Activated T-cell treated with anti-CD3 and anti-CD28 coated beads, Interleukin-2, amount 50 U/mL, for 24 hours (primary cell): ENCODE results near the gene ADAMTS4.
A peak's percentile ranks its signal among the peaks of the same experiment; 100 is the strongest.
"Not testable (repeated sequence)": the region's sequence is repeated elsewhere in the genome, so short reads cannot be mapped to it uniquely, and the experiment has no call there.

Experiments used
- DNase-seq: peaks from one replicate; pipeline ENCODE4 v3.0.0-alpha.2; 2020
- H3K27ac Mint-ChIP-seq: 2 replicates; pipeline ENCODE4 v1.8.0; 2020; ENCODE audit warnings: mild to moderate bottlenecking, mixed read lengths
- H3K27me3 Mint-ChIP-seq: 2 replicates; pipeline ENCODE4 v1.8.0; 2020; ENCODE audit warnings: mixed read lengths
- H3K36me3 Mint-ChIP-seq: 2 replicates; pipeline ENCODE4 v1.8.0; 2020; ENCODE audit warnings: low read depth, mixed read lengths
- H3K4me1 Mint-ChIP-seq: 2 replicates; pipeline ENCODE4 v1.8.0; 2020; ENCODE audit warnings: low read depth, mixed read lengths
- H3K4me3 Mint-ChIP-seq: 2 replicates; pipeline ENCODE4 v1.8.0; 2020; ENCODE audit warnings: mild to moderate bottlenecking, moderate library complexity, mixed read lengths
- H3K9me3 Mint-ChIP-seq: 2 replicates; pipeline ENCODE4 v1.8.0; 2020; ENCODE audit warnings: mixed read lengths

Gene ADAMTS4

GRCh38 chr1:161225178-161225533 lies 26.3 kb upstream of the ADAMTS4 start:
- peaks cover 38% of the 10 kb centered on the region for H3K36me3 Mint-ChIP-seq
- peak overlapping the region; percentile 44 for H3K4me3 Mint-ChIP-seq
- H3K27ac Mint-ChIP-seq: peak overlapping the region; percentile 99
- peaks cover 39% of the 10 kb centered on the region for H3K4me1 Mint-ChIP-seq
- H3K9me3 Mint-ChIP-seq: no peaks in the 10 kb centered on the region
- H3K27me3 Mint-ChIP-seq: no peaks in the 10 kb centered on the region
- peak; percentile 36 for DNase-seq

GRCh38 chr1:161224695-161225087 lies 25.8 kb upstream of the ADAMTS4 start:
- not testable (repeated sequence) for H3K4me3 Mint-ChIP-seq, H3K27me3 Mint-ChIP-seq, H3K9me3 Mint-ChIP-seq
- DNase-seq: peak; percentile 20
- Mint-ChIP-seq H3K36me3 (peaks cover 35% of the 10 kb centered on the region), H3K27ac (peak overlapping the region; percentile 99), H3K4me1 (peaks cover 44% of the 10 kb centered on the region)

GRCh38 chr1:161223805-161224694 lies 25.2 kb upstream of the ADAMTS4 start:
- no peak for DNase-seq
- no peaks in the 10 kb centered on the region for H3K27me3 Mint-ChIP-seq
- H3K27ac Mint-ChIP-seq: peak overlapping the region; percentile 53
- H3K36me3 Mint-ChIP-seq: peaks cover 28% of the 10 kb centered on the region
- no peak overlapping the region for H3K4me3 Mint-ChIP-seq
- H3K9me3 Mint-ChIP-seq: no peaks in the 10 kb centered on the region
- H3K4me1 Mint-ChIP-seq: peaks cover 50% of the 10 kb centered on the region

GRCh38 chr1:161222175-161223019 lies 23.5 kb upstream of the ADAMTS4 start:
- H3K4me1 Mint-ChIP-seq: peaks cover 57% of the 10 kb centered on the region
- DNase-seq: no peak
- no peaks in the 10 kb centered on the region for H3K27me3 Mint-ChIP-seq
- H3K27ac Mint-ChIP-seq: no peak overlapping the region
- H3K36me3 Mint-ChIP-seq: peaks cover 12% of the 10 kb centered on the region
- H3K4me3 Mint-ChIP-seq: no peak overlapping the region
- no peaks in the 10 kb centered on the region for H3K9me3 Mint-ChIP-seq

GRCh38 chr1:161220002-161220401 lies 21.1 kb upstream of the ADAMTS4 start:
- Mint-ChIP-seq H3K4me1 (peaks cover 52% of the 10 kb centered on the region), H3K36me3 (peaks cover 3% of the 10 kb centered on the region), H3K27me3 (no peaks in the 10 kb centered on the region), H3K27ac (no peak overlapping the region), H3K9me3 (no peaks in the 10 kb centered on the region), H3K4me3 (no peak overlapping the region)
- DNase-seq: no peak

GRCh38 chr1:161219078-161219892 lies 20.4 kb upstream of the ADAMTS4 start:
- no peak overlapping the region for H3K27ac Mint-ChIP-seq
- peaks cover 55% of the 10 kb centered on the region for H3K4me1 Mint-ChIP-seq
- H3K9me3 Mint-ChIP-seq: no peaks in the 10 kb centered on the region
- no peak for DNase-seq
- peaks cover 11% of the 10 kb centered on the region for H3K36me3 Mint-ChIP-seq
- no peaks in the 10 kb centered on the region for H3K27me3 Mint-ChIP-seq
- H3K4me3 Mint-ChIP-seq: no peak overlapping the region

GRCh38 chr1:161218301-161219077 lies 19.6 kb upstream of the ADAMTS4 start:
- Mint-ChIP-seq H3K9me3 (no peaks in the 10 kb centered on the region), H3K27ac (peak overlapping the region; percentile 69), H3K36me3 (peaks cover 18% of the 10 kb centered on the region), H3K4me3 (no peak overlapping the region), H3K27me3 (no peaks in the 10 kb centered on the region), H3K4me1 (peaks cover 55% of the 10 kb centered on the region)
- DNase-seq: no peak

GRCh38 chr1:161217831-161218230 lies 19.0 kb upstream of the ADAMTS4 start:
- Mint-ChIP-seq H3K4me1 (peaks cover 55% of the 10 kb centered on the region), H3K9me3 (no peaks in the 10 kb centered on the region), H3K27me3 (no peaks in the 10 kb centered on the region), H3K36me3 (peaks cover 25% of the 10 kb centered on the region), H3K4me3 (no peak overlapping the region), H3K27ac (peak overlapping the region; percentile 69)
- DNase-seq: no peak

- Mint-ChIP-seq H3K27ac (peak overlapping the region; percentile 76), H3K4me3 (no peak overlapping the region), H3K27me3 (no peaks in the 10 kb centered on the region), H3K9me3 (no peaks in the 10 kb centered on the region), H3K36me3 (peaks cover 32% of the 10 kb centered on the region), H3K4me1 (peaks cover 55% of the 10 kb centered on the region)
- no peak for DNase-seq
Observed at GRCh38 chr1:161216945-161217712, 18.3 kb upstream of the ADAMTS4 start.

- peaks cover 53% of the 10 kb centered on the region for H3K36me3 Mint-ChIP-seq
- peaks cover 46% of the 10 kb centered on the region for H3K4me1 Mint-ChIP-seq
- H3K4me3 Mint-ChIP-seq: peak within 1 kb of the TSS; percentile 13
Observed at GRCh38 chr1:161215076-161215475, 16.2 kb upstream of the ADAMTS4 start, which contains the start of gene FCER1G. TSS of gene FCER1G (plus strand) at chr1:161215295. CDS start at chr1:161215322, 27 bp downstream.

GRCh38 chr1:161214369-161214768 lies 15.5 kb upstream of the ADAMTS4 start:
- H3K4me3 Mint-ChIP-seq: no peak overlapping the region
- peaks cover 60% of the 10 kb centered on the region for H3K36me3 Mint-ChIP-seq
- no peaks in the 10 kb centered on the region for H3K27me3 Mint-ChIP-seq
- DNase-seq: no peak
- peaks cover 46% of the 10 kb centered on the region for H3K4me1 Mint-ChIP-seq
- H3K9me3 Mint-ChIP-seq: no peaks in the 10 kb centered on the region
- H3K27ac Mint-ChIP-seq: no peak overlapping the region

More at GRCh38 chr1:161215076-161215475, 16.2 kb upstream of the ADAMTS4 start, which contains the start of gene FCER1G:
- no peak for DNase-seq
- no peaks in the 10 kb centered on the region for H3K9me3 Mint-ChIP-seq
- peak within 1 kb of the TSS; percentile 70 for H3K27ac Mint-ChIP-seq
- no peaks in the 10 kb centered on the region for H3K27me3 Mint-ChIP-seq

GRCh38 chr1:161209790-161210409 lies 11.0 kb upstream of the ADAMTS4 start:
- Mint-ChIP-seq H3K27me3 (no peaks in the 10 kb centered on the region), H3K9me3 (no peaks in the 10 kb centered on the region), H3K4me1 (peaks cover 35% of the 10 kb centered on the region), H3K27ac (peak overlapping the region; percentile 88), H3K4me3 (no peak overlapping the region), H3K36me3 (peaks cover 91% of the 10 kb centered on the region)
- DNase-seq: peak; percentile 76

- no peaks in the 10 kb centered on the region for H3K9me3 Mint-ChIP-seq
- peak overlapping the region; percentile 50 for H3K27ac Mint-ChIP-seq
- H3K4me3 Mint-ChIP-seq: no peak overlapping the region
- H3K36me3 Mint-ChIP-seq: peaks cover 87% of the 10 kb centered on the region
- DNase-seq: no peak
- no peaks in the 10 kb centered on the region for H3K27me3 Mint-ChIP-seq
- peaks cover 52% of the 10 kb centered on the region for H3K4me1 Mint-ChIP-seq
Observed at GRCh38 chr1:161207173-161207572, 8.3 kb upstream of the ADAMTS4 start.
